Measurements from ENCODE around the gene PRODH.

GRCh38 chr22:18935889-18936529 is at the start of gene PRODH:
- TF ChIP-seq CTCF (IDR thresholded peaks at IDR 0.05), result no peak
- no peak for TF ChIP-seq POLR2AphosphoS5 (IDR thresholded peaks at IDR 0.05; ENCODE audit: low read depth, low read length)
- TF ChIP-seq SIN3A (IDR thresholded peaks at IDR 0.05; ENCODE audit: borderline replicate concordance, low read depth, low read length), result no peak
- no peak for TF ChIP-seq EP300 (IDR thresholded peaks at IDR 0.05; ENCODE audit: borderline replicate concordance in 1 of 2, low read depth in 1 of 2, low read length in 1 of 2)
- no peak for TF ChIP-seq TAF1 (IDR thresholded peaks at IDR 0.05; ENCODE audit: borderline replicate concordance, low read depth, low read length)
